Activated T-helper 1 cell treated with Interleukin-2 at 50 U/mL for 16 hours (primary cell): ENCODE measurements around the gene ABCB8.
A peak's percentile ranks its signal among the peaks of the same experiment; 100 is the strongest.
"Not testable (repeated sequence)": the region's sequence is repeated elsewhere in the genome, so short reads cannot be mapped to it uniquely, and the experiment has no call there.

Experiments used
- DNase-seq: peaks from one replicate; pipeline ENCODE4 v3.0.0-alpha.2; 2020; ENCODE audit warnings: low read depth

Gene ABCB8

DNA sequence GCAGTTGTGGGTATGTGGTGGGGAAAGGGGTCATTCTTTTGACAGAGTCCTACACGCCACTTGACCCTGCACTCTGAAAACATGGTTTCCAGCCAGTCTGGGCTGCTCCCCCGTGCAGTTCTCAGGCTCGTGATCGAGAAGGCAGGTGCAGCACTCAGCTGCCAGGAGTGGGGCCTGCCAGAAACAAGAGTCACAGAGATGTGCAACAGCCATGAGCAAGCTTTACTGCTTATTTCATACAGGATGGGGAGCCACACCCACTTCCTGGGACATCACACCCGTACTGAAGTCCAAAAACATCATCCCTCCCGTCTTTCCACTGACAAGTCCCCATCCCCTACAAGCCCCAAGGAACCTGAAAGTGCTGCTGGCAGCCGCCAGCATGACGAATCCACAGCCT, 13.3 kb upstream of the ABCB8 start:
- no peak for DNase-seq

DNA sequence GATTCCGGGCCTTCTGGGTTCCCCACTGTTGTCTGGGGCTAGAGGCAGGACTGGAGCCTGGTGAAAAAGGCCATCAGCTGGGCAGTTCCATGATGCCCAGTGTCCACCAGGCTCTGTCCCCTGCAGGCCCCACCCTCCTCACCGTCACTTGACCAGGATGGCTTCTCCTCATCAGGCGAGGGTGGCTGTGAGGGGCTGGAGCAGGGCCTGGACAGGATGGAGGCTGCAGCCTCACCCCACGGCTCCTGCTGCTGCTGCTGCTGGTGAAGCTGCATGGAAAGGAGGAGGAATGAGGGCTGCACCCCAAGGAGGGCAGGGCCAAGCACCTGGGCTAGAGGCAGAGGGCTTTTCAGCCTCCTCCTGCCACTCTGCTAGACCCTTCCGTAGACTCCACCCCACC, 12.3 kb upstream of the ABCB8 start:
- no peak for DNase-seq

DNA sequence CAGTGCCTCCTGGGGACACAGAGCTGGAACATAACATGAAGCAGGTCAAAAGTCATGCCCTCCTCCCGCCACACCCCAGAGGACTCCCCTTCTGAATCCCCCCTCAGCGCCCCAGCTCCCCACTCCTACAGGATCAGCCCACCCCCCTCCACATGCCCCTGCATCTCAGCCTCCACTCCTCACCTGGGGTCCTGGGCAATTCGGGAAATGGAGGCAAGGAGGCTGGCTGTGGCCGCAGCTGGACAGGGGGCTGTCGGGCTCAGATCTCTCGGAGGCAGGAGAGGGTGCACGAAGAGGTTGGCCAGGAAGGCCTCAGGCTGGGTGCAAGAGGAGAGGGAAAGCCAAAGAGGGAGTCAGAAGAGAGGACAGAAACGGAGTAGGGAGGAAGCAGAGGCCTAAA, 11.7 kb upstream of the ABCB8 start:
- DNase-seq, result no peak

DNA sequence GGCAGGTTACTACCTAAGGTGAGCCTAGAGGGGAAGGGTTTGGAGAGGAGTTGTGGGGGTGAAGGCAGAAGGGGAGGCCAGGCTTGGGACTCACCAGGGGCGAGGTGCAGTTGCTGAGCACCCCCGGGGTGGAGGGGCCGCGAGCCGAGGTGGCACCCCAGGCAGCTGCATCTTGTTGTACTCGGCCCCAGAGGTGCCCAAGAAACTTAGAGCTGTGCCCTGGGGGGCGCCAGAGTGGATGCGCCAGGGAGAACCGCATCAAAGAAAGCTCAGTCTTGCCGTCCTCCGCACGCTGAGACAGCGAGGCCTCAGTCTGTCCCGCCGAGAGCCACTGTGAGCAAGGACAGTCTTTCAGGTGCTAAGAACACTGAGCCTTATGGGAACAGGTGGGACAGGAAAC, 11.3 kb upstream of the ABCB8 start:
- no peak for DNase-seq

DNA sequence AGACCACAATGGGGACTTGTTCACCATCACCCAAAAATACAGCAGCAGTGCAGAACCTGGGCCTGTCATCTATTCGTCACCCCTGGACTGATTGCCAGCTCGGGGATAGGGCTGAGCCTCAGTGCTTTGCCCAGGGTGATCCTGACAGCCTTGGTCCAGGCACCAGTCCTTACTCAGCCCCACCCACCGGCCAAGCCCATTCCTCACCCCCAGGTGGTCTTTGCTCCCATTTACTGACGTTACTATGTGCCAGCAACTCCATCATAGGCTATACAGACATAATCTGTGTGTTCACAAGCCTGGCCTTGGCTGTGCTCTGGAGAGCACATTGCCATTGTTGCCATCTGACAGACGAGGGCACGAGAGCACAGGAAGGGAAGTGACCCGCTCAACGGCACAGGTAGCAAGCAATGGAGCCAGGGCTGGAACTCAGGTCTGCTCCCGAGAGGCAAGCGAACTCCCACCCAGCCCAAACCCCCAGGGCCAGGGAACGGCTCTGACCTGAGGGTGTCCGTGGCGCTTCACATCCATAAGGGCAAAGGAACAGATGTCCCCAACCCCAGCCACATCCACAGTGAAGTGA, 10.8 kb upstream of the ABCB8 start:
- DNase-seq, result no peak

DNA sequence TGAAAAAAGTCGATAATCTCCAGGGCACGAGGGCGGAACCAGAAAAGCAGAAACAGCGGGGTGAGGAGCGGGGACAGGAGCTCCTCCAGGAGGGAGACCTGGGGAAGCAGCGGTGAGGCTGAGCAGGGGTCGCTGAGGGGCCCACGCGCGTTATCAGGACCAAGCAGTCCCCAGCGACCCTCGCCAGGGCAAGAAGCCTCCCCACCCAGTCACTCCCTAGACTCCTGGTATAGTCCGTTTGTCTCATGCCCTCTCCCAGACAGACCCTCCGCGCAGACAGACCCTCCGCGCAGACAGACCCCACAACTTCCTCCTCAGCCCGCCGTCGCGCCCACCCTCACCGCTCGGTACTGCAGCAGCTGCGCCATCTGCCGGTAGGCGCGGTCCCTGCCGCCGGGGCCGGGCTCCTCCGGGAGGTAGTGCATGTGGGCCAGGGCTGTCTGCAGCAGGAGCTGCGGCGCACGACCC, 10.3 kb upstream of the ABCB8 start:
- DNase-seq, result peak; percentile 65

DNA sequence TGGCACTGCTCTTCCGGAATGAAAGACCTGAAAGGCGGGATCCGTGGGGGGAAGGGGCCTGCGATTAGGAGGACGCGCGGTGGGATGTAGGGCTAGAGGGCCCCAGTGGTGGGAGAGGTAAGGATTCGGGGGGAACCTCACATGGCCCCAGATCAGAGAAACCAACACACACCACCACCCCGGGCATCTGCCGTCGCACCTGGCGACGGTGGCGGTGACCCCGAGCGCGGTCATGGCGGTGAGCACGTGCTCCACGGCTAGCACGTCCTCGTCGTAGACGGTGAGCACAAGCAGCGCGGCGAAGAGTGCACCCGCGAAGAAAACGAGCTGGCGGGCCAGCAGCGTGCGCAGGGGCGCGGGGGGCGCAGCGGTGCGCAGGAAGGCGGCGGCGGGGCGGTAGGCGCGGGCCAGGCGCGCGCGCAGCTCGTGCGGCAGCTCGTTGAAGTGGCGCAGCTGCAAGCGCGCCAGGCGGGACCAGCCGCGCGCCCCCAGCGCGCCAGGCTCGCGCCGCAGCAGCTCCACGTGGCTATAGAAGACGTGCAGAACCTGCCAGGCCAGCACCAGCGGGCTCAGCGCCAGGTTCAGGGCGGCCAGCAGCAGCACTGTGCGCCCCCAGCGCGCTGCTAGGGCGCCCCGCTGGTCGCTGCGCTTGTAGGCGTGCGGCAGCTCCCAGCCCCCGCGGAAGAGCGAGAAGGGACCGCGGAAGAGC, 9.7 kb upstream of the ABCB8 start:
- no peak for DNase-seq

DNA sequence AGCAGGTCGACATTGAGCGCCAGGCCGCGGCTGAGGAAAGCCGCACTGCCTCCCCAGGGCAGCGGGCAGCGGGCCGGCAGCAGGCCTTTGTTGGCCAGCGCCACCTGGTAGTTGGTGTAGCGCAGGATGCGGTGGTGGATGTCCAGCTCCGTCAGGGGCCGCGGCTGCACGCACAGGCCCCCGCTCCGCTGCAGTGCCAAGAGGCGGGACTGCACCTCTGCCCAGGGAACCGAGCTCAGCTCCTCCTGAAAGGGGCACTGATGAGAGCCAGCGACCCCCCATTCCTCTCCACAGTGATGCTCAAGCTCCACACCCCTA, 9.2 kb upstream of the ABCB8 start:
- no peak for DNase-seq

DNA sequence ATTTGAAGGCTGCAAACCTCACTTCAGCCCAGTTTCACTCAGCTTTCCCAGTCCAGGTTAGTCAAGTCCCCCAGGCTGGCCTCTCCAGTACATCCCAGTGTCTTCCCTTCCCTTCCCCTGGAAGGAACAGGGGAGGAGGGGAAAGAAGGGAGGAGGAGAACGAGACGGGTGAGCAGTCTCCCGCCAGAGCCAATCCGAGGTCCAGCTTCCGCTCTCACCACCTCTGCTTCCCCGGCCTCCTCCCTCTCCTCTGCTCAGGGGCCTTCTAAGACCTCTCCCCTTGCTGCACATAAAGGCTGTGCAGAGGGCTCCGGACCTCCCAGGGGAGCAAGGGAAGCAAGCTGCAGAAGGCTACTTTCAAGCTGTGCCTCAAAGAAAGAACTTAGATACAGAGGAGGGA, 8.0 kb upstream of the ABCB8 start:
- DNase-seq, result no peak

DNA sequence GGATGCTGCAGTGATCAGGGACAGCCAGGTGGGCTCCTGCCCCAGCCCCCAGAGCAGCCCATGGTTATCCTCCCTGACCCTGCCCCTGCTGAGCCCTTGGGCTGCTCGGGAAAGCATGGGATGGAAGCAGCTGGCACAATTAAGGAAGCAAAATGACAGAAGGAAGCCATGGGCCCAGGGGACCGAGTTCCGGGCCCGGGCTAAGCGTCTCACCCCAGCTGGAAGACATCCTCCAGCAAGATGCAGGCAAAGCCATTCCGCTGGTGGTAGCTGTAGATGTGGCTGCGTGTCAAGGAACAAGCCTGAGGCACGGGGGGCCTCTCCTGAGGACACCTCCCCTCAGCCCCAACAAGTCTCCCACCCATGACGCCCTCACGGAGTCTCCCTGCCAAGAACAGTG, 5.0 kb upstream of the ABCB8 start:
- no peak for DNase-seq

DNA sequence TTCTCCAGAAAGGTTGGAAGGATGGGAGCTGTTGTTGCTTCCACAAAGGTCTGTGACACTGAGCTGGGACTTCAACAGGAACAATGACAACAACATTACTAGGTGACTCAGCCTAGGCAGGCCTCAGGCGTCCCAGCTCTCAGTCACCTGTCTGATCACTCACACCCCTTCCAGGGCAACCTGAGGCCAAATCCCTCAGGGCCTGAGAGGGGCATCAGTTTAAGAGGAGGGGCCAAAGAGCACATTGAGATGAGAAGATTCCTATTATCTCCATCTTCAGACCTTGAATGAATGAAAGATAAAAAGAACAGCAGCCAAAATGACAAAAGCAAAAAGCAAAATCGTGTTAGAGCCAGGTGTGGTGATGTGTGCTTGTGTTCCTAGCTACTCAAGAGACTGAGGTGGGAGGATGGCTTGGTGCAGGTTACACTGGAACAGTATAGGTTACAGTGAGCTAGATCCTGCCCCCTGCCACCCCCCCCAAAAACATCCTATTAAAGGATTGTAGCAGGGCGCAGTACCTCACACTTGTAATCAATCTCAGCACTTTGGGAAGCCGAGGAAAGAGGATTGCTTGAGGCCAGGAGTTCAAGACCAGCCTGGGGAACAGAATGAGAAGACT, 3.7 kb upstream of the ABCB8 start, which contains the start of gene ATG9B:
Gene ATG9B (minus strand): TSS at position 60 of the 622 bp plus-strand sequence. CDS start 71 bp downstream, outside the sequence.
- DNase-seq, result no peak

DNA sequence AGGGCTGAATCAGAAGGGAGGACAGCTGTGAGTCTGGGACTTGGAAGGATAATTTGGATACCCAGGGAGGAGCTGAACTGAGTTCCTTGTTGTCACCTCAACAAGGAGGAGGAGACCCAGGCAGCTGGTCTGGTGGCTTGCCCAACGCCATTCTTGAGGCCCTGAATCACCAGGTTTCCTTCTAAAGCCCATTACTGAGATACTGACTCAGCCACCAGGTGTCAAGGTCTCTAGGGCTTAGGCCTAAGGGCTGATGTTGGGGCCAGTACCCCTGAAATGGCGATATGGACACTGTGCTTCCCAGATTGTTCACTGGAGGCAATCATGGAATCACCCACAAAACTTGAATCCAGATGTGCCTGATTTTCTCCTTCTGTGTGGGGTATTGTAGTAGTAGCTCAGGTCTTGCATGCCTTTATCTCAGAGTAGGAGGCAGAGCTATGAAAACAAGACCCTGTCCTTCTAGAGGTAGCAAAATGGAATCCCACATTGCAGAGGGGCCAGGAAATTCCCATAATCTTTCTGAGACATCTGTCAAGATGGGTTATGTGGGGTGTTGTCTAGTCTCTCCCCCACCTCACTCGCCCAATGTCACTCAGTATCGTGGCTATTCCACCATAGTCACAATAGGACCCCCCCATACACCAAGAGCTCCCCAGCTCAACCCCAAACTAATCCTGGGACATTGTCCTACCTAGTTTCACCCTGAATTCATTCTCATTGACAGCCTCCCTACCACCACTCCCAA, 2.2 kb upstream of the ABCB8 start:
- DNase-seq, result no peak

DNA sequence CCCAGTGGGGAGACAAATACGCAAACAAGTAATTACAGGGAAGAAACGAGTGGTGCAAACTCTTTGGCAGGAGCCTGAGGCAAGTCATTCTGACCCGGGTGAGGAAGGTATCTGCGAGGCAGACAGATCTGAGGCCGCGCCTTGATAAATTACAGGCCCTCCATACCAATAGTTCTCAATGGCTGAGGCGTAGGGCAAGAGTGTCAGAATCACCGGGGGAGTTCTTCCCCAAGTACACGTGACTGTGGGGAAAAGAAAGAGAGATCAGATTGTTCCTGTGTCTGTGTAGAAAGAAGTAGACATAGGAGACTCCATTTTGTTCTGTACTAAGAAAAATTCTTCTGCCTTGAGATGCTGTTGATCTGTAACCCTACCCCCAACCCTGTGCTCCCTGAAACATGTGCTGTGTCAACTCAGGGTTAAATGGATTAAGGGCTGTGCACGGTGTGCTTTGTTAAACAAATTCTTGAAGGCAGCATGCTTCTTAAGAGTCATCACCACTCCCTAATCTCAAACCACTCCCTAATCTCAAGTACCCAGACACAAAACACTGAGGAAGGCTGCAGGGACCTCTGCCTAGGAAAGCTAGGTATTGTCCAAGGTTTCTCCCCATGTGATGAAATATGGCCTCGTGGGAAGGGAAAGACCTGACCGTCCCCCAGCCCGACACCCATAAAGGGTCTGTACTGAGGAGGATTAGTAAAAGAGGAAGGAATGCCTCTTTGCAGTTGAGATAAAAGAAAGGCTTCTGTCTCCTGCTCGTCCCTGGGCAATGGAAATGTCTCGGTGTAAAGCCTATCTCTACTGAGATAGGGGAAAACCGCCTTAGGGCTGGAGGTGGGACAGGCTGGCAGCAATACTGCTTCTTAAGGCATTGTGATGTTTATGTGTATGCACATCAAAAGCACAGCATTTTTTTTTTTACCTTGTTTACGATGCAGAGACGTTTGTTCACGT, 1.2 kb upstream of the ABCB8 start:
- DNase-seq, result not testable (repeated sequence)

DNA sequence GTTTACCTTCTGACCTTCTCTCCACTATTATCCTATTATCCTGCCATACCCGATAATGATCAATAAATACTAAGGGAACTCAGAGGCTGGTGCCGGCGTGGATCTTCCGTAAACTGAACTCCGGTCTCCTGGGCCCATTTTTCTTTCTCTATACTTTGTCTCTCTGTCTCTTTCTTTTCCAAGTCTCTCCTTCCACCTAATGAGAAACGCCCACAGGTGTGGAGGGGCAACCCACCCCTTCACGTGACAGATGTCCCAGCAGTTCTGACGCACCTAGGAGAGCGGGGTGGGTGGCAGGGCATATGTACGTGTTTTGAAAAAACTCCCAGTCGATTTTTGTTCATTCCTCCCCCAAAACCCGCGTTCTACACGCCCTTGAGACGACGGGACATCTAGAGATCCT, 521 bp upstream of the ABCB8 start:
- DNase-seq, result not testable (repeated sequence)

DNA sequence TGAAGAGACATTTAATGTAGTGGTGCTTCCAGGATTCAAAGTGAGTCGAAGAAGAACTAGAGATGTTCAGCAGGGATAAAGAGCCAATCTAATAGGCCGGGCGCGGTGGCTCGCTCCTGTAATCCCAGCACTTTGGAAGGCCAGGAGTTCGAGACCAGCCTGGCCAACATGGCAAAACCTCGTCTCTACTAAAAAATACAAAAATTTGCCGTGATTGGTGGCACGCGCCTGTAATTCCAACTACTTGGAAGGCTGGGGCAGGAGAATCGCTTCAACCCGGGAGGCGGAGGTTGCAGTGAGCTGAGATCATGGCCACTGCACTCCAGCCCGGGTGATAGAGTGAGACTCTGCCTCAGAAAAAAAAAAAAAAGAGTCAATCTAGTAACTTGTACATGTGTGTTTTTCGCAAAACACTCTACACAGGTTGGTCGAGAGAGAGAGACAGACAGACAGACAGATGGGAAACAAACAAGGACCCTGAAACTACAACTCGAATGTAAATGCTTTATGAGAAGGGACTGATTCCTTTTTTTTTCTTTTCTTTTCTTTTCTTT, 775 bp downstream of the ABCB8 start:
- DNase-seq, result no peak

DNA sequence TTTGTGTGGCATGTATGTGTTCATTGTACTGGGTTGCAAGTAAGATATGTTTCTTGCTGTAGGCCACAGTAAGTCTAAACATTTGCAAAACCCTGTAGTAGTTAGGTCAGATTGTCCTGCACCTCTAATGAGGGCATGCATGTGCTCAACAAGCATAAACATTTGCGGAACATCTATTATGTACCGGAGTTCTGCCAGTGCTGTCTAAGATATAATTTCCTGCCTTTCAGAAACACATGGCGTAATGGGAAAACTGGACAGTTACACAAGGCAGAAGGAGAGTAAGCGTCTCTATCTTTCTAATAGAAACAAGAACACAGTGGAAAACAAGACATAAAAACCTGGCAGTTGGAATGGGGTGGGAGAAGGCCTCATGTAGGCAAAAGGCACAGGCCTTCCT, 2.8 kb downstream of the ABCB8 start:
- DNase-seq, result no peak

DNA sequence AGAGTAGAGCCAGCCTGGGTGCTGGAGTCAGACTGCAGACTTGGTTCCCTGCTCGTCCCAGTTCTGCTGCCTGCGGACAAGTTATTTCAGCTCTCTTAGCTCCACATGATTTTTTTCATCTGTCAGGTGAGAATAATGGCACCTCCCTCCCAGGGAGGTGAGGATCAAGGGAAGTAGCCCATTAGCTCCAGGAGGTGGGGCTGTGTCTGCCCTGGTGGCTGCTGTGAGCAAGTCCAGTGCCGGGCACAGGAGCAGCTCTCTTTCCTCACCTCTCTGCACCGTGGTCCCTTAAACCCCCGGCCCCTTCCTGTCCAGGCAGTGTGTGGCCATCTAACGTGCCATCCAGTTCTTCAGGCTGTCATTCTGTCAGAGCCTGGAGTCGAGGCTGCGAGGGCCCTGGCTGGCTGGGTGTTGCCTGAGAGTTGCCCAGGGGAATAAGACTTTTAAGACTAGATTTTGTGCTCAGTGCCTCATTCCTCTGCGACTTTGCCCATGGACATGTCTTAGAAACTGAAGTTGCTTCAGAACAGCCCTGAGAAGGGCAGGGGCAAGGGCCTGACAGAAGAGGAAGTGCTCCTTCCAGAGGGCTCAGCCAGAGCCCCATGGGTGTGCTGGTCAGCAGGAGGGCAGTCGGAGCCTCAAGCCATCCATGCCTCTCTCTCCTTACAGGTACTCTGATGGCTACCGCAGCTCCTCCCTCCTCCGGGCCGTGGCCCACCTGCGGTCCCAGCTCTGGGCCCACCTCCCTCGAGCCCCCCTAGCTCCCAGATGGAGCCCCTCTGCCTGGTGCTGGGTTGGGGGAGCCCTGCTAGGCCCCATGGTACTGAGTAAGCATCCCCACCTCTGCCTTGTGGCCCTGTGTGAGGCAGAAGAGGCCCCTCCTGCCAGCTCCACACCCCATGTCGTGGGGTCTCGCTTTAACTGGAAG, 5.0 kb downstream of the ABCB8 start:
- no peak for DNase-seq

DNA sequence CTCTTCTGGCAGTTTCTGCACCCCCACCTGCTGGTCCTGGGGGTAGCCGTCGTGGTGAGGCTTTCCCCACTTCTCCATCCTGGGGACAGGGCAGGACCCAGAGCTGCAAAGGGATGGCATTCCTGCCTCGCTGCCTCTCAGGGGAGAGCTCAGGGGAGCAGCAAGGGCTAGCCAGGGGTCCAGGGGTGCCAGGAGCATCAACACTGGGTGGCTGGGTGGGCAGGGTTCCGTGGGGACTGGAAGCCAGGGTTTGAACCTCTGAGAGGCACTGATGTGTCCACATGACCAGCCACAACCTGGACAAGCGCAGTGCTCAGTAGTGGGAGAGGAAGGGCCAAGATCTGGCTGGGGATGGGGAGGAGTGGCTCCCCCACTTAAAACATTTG, 5.6 kb downstream of the ABCB8 start:
- no peak for DNase-seq

DNA sequence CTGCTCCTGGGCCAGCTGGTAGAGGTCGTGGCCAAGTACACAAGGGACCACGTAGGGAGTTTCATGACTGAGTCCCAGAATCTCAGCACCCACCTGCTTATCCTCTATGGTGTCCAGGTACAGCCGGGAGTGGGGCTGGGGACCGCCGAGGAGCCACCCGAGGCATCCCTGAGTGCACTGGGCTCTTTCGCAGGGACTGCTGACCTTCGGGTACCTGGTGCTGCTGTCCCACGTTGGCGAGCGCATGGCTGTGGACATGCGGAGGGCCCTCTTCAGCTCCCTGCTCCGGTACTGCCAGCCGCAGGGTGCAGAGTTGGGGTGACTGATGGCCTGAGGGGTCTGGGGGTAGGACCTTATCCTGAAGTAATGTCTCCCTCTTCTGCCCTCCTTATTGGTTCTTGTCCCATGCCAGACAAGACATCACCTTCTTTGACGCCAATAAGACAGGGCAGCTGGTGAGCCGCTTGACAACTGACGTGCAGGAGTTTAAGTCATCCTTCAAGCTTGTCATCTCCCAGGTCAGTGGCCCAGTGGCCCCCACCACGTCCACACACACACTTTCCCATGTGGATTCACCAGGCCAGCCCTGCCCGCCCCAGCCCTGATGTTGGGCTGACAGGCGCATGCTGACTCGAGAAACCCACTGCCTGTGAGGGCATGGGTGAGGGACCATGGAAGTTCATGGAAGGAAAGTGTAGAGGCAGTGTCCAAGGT, 6.2 kb downstream of the ABCB8 start:
- no peak for DNase-seq
